Activated CD8-positive, alpha-beta T cell treated with anti-CD3 and anti-CD28 coated beads for 36 hours (primary cell): Measurements from ENCODE around the gene PPFIA2. TPM values are rescaled to one million over a fixed set of nuclear protein-coding genes. Genes with fewer than 3 reads are reported as not detected.

Experiments used
- ATAC-seq: fragments of 200-7000 bp; cut with Tn5 transposase; one replicate; pipeline ENCODE4 v1.10.0; 2021; ENCODE audit warnings: mild to moderate bottlenecking, moderate library complexity
- CTCF ChIA-PET: fragments of 350-600 bp; sonication (Branson Sonifier 250); formaldehyde crosslinking; loops from one replicate; lab custom pipeline; 2021; ENCODE audit warnings: antibody characterized with exemption; lab: Charles Lee
- POLR2A ChIA-PET: fragments of 350-600 bp; sonication (Branson Sonifier 250); formaldehyde crosslinking; loops from one replicate; lab custom pipeline; 2021; ENCODE audit warnings: antibody characterized with exemption; lab: Charles Lee
- DNase-seq: peaks from one replicate; pipeline ENCODE4 v3.0.0-alpha.2; 2020
- H3K27ac Mint-ChIP-seq: one replicate; pipeline ENCODE4 v1.8.0; 2021; ENCODE audit warnings: mild to moderate bottlenecking, mixed read lengths
- H3K27me3 Mint-ChIP-seq: one replicate; pipeline ENCODE4 v1.8.0; 2021; ENCODE audit warnings: mixed read lengths
- H3K36me3 Mint-ChIP-seq: one replicate; pipeline ENCODE4 v1.8.0; 2021; ENCODE audit warnings: low read depth, mixed read lengths
- H3K4me1 Mint-ChIP-seq: one replicate; pipeline ENCODE4 v1.8.0; 2021; ENCODE audit warnings: low read depth, mixed read lengths
- H3K4me3 Mint-ChIP-seq: one replicate; pipeline ENCODE4 v1.8.0; 2021; ENCODE audit warnings: mild to moderate bottlenecking, moderate library complexity, mixed read lengths
- H3K9me3 Mint-ChIP-seq: one replicate; pipeline ENCODE4 v1.8.0; 2021; ENCODE audit warnings: mixed read lengths
- intact Hi-C: fragments of 100-400 bp; cut with micrococcal nuclease; formaldehyde crosslinking; loops from one replicate; pipeline ENCODE4 v1.10.0; 2022
- total RNA-seq, 2 experiments: library from RNA; stranded (reverse); gene quantifications; one replicate each; pipeline ENCODE4 v1.2.3, GENCODE V29; 2021
- TF ChIP-seq, protein P1 (sequence below): fragments of 200-600 bp; IDR thresholded peaks from one replicate; pipeline ENCODE4 v1.8.0; 2022; ENCODE audit warnings: antibody characterized with exemption, mild to moderate bottlenecking

PPFIA2 gene
- total RNA-seq, 2 experiments from 2014 or later = not detected

- CTCF ChIA-PET = no interaction called here
- POLR2A ChIA-PET = no interaction called here
- H3K4me3 Mint-ChIP-seq = no peak overlapping the region
- no peaks in the 10 kb centered on the region for H3K36me3 Mint-ChIP-seq
- DNase-seq = no peak
- no peaks in the 10 kb centered on the region for H3K27me3 Mint-ChIP-seq
- no peak overlapping the region for H3K27ac Mint-ChIP-seq
- TF ChIP-seq, protein P1, sequence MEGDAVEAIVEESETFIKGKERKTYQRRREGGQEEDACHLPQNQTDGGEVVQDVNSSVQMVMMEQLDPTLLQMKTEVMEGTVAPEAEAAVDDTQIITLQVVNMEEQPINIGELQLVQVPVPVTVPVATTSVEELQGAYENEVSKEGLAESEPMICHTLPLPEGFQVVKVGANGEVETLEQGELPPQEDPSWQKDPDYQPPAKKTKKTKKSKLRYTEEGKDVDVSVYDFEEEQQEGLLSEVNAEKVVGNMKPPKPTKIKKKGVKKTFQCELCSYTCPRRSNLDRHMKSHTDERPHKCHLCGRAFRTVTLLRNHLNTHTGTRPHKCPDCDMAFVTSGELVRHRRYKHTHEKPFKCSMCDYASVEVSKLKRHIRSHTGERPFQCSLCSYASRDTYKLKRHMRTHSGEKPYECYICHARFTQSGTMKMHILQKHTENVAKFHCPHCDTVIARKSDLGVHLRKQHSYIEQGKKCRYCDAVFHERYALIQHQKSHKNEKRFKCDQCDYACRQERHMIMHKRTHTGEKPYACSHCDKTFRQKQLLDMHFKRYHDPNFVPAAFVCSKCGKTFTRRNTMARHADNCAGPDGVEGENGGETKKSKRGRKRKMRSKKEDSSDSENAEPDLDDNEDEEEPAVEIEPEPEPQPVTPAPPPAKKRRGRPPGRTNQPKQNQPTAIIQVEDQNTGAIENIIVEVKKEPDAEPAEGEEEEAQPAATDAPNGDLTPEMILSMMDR = no peak
- intact Hi-C loops = no loop called here
- H3K4me1 Mint-ChIP-seq = no peaks in the 10 kb centered on the region
- no peak for ATAC-seq
- no peaks in the 10 kb centered on the region for H3K9me3 Mint-ChIP-seq
These were observed 120.0 kb downstream of the PPFIA2 start for GRCh38 chr12:81639196-81639595.

- Mint-ChIP-seq H3K27ac (no peak overlapping the region), H3K9me3 (no peaks in the 10 kb centered on the region), H3K36me3 (no peaks in the 10 kb centered on the region), H3K4me3 (no peak overlapping the region), H3K27me3 (peaks cover 3% of the 10 kb centered on the region), H3K4me1 (no peaks in the 10 kb centered on the region)
- ATAC-seq (no peak), DNase-seq (no peak)
- intact Hi-C loops = no loop called here
- CTCF ChIA-PET = interaction anchor here (1.6 kb wide), 1 partner anchor 724 kb away, joined by 3 read pairs; no protein-coding TSS in a partner anchor
- TF ChIP-seq, protein P1 = no peak
- POLR2A ChIA-PET = no interaction called here
These were observed 126.0 kb downstream of the PPFIA2 start for GRCh38 chr12:81633127-81633526.

DNA sequence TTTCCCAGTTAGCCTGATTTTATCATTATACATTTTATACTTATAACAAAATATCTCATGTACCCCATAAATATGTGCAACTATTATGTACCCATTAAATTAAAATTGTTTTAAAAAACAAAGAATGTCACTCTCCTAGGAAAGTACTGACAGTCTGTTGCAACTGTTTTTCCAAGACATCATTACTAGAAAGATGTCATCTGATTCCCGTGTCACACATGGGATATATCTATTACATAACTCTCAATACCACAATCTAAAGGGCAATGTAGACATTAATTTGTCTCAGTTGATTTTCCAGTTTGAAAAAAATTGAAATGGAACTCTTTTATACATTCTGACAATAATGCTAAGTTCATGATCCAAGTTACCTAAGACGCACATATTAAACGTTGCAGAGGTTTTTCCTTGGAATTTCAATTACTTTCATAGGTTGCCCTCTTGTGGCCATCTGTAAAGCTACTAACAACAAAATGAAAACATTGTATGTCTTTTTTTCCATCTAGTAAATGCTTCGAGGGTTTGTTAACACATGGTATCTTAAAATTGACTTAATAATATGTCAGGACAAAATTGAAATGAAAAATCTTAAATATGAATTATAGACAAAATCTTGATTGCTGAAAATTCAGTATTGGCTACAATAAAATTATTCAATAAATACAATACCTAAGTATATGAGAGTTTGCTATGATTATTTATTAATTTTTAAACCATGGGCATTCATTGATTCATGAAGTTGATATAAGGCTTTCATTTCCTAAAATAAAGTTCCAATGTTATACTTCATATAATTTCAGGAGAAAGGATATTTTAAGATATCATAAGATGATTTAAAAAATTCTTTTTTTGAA lies 131.6 kb downstream of the PPFIA2 start:
- no peaks in the 10 kb centered on the region for H3K36me3 Mint-ChIP-seq
- no peaks in the 10 kb centered on the region for H3K9me3 Mint-ChIP-seq
- H3K4me3 Mint-ChIP-seq = no peak overlapping the region
- H3K4me1 Mint-ChIP-seq = no peaks in the 10 kb centered on the region
- H3K27me3 Mint-ChIP-seq = peaks cover 3% of the 10 kb centered on the region
- DNase-seq = no peak
- no peak overlapping the region for H3K27ac Mint-ChIP-seq
- ChIA-PET POLR2A (no interaction called here), CTCF (interaction anchor here (1.1 to 1.3 kb wide), 2 partner anchors 9 to 17 kb away, joined by 3 to 4 read pairs; no protein-coding TSS in a partner anchor)
- ATAC-seq = no peak
- intact Hi-C loops = no loop called here
- TF ChIP-seq, protein P1 = peak; percentile 48

GRCh38 chr12:81626406-81626805 lies 132.7 kb downstream of the PPFIA2 start:
- POLR2A ChIA-PET = no interaction called here
- ATAC-seq (no peak), DNase-seq (no peak)
- intact Hi-C loops = no loop called here
- Mint-ChIP-seq H3K4me1 (no peaks in the 10 kb centered on the region), H3K27ac (no peak overlapping the region), H3K9me3 (no peaks in the 10 kb centered on the region), H3K36me3 (no peaks in the 10 kb centered on the region), H3K4me3 (no peak overlapping the region), H3K27me3 (peaks cover 5% of the 10 kb centered on the region)
- TF ChIP-seq, protein P1 = no peak
- CTCF ChIA-PET = interaction anchor here (0.9 kb wide), 1 partner anchor 16 kb away, joined by 4 read pairs; no protein-coding TSS in a partner anchor

GRCh38 chr12:81617915-81618314 lies 141.2 kb downstream of the PPFIA2 start:
- no peak for ATAC-seq
- ChIA-PET POLR2A (no interaction called here), CTCF (interaction anchor here (1.0 kb wide), 1 partner anchor 10 kb away, joined by 4 read pairs; no protein-coding TSS in a partner anchor)
- TF ChIP-seq, protein P1 = no peak
- H3K9me3 Mint-ChIP-seq = no peaks in the 10 kb centered on the region
- H3K4me3 Mint-ChIP-seq = no peak overlapping the region
- H3K27ac Mint-ChIP-seq = no peak overlapping the region
- intact Hi-C loops = no loop called here
- no peaks in the 10 kb centered on the region for H3K4me1 Mint-ChIP-seq
- H3K27me3 Mint-ChIP-seq = peaks cover 7% of the 10 kb centered on the region
- no peaks in the 10 kb centered on the region for H3K36me3 Mint-ChIP-seq
- no peak for DNase-seq
